GM12875 (cell line): Measurements from ENCODE around the gene DISP3.

Experiments
- H3K4me3 ChIP-seq: one replicate; pipeline ENCODE4 v1.5.1; 2011; ENCODE audit warnings: low read depth, low read length, control low read depth
- TF ChIP-seq, protein P1 (sequence below): IDR thresholded peaks from 2 replicates; pipeline ENCODE4 v1.5.1; 2011; ENCODE audit warnings: low read depth, mild to moderate bottlenecking, control low read depth, inconsistent platforms, low read length, moderate library complexity, borderline replicate concordance; ENCODE audit not compliant: insufficient read depth

The DISP3 gene

DNA sequence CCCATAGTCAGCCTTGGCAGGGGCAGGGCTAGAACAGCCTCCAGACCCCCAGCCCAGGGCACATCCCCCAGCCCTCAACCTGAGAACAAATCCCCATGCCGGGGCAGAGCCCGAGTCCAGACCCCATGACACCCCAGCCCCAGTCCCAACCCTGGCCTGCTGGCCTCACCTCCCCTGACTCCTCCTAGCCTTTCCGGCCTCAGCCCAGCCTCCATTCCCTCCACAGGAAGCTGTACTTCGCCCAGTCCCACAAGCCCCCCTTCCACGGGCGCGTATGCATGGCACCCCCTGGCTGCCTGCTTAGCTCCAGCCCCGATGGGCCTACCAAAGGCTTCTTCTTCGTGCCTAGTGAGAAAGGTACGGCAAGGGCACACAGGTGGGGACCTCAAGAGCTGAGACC lies 50.4 kb downstream of the DISP3 start:
- TF ChIP-seq, protein P1, sequence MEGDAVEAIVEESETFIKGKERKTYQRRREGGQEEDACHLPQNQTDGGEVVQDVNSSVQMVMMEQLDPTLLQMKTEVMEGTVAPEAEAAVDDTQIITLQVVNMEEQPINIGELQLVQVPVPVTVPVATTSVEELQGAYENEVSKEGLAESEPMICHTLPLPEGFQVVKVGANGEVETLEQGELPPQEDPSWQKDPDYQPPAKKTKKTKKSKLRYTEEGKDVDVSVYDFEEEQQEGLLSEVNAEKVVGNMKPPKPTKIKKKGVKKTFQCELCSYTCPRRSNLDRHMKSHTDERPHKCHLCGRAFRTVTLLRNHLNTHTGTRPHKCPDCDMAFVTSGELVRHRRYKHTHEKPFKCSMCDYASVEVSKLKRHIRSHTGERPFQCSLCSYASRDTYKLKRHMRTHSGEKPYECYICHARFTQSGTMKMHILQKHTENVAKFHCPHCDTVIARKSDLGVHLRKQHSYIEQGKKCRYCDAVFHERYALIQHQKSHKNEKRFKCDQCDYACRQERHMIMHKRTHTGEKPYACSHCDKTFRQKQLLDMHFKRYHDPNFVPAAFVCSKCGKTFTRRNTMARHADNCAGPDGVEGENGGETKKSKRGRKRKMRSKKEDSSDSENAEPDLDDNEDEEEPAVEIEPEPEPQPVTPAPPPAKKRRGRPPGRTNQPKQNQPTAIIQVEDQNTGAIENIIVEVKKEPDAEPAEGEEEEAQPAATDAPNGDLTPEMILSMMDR: no peak
- no peak overlapping the region for H3K4me3 ChIP-seq

DNA sequence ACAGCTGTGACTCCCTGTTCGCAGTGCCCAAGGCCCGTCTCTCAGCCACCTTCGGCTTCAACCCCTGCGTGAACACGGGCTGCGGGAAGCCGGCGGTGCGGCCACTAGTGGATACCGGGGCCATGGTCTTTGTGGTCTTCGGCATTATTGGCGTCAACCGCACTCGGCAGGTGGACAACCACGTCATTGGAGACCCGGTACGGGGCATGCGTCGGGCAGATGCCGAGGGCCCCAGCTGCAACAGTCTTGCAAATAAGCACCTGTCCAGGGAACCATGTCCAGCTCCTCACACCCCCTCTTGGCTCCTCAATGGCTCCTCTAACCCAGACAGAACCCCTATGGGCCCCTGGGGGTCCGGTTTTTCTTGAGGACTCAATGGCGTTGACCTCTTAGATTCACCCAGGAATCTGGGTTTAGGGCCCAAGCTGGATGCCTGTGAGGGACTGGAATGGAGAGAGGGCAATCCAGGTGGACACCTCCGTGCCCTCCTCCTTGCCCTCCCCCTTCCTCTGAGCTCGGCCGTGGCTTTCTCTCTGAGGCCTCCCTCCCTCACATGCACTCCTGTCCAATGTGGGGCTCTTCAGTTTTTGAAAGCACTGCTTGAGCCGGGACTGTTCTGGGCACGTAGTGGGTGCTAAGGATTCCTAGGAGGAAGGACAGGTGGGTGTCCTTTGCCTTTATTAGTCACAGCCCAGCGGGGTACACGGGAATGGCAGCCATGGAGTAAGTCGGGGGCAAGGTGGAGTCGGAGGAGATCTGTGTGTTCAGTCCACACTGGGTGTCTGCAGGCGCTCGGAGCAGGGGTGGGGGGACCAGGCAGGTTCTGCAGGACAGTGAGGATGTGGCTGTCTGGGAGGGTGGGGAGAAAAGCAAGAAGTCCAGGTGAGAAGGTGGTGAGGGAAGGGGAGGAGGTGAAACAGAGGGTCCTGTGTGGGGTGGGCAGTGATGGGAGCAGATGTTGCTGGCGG lies 51.1 kb downstream of the DISP3 start:
- TF ChIP-seq, protein P1: no peak
- no peak overlapping the region for H3K4me3 ChIP-seq

DNA sequence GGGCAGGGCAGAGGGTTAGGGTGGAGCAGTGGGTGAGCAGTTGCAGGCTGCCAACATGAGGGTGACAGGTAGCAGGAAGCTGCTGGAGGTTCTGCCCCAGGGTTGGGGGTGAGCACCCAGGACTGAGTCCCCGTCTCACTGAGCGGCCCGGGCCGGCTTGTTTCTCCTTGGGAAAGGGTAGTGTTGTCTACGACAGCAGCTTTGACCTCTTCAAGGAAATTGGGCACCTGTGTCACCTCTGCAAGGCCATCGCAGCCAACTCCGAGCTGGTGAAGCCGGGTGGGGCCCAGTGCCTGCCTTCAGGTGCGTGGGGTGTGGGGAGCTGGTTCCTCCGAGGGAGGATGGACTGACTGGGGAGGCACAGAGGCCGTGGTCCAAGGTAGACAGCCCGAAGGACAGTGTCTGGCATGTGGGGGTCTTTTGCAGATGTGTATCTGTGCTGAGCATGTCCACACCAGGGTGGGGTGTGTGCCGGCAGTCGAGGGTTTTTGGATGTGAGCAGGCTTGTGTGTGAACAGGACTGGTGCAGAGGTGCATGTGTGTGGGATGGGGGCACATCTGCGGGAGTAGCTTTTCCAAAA lies 51.9 kb downstream of the DISP3 start:
- TF ChIP-seq, protein P1: no peak
- H3K4me3 ChIP-seq: no peak overlapping the region

DNA sequence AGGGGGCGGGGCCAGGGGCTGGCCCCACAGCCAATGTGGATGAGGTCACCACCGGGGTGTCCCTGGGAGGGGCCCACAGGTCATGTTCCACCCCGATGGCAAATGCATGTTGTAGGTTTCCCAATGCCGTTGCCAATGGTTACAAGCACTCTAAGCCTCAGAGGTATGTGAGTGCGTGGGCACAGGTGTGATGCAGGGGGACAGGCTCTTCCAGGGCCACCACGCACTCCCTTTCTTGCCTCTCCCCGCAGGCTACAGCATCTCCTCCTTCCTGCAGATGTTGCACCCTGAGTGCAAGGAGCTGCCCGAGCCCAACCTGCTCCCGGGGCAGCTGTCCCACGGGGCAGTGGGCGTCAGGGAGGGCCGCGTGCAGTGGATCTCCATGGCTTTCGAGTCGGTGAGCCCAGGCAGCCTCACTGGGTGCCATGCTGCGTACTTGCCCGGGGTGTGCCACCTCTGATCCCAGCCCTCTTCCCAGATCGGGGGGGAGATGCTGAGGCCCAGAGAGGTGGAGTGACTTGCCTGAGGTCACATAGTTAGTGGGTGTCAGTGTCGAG lies 52.4 kb downstream of the DISP3 start:
- no peak overlapping the region for H3K4me3 ChIP-seq
- TF ChIP-seq, protein P1: no peak

DNA sequence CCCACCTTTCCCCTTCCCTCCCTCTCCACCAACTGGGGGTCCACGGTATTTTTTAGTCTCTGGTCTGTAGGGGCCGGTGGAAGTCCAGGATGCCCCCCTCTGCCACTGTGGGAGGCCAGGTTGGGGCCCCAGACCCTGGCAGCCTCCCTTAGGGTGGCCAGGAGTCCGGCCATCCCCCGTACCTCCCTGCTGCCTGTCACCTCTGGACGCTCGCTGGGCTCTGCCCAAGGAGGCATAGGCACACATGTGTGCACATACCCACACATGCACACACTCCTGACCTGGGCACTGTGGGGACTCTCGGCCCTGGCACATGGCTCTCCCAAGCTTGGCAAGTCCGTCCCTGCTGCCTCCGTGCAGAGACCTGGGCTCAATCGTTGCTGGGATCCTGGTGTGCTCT lies 53.0 kb downstream of the DISP3 start:
- H3K4me3 ChIP-seq: no peak overlapping the region
- TF ChIP-seq, protein P1: no peak

DNA sequence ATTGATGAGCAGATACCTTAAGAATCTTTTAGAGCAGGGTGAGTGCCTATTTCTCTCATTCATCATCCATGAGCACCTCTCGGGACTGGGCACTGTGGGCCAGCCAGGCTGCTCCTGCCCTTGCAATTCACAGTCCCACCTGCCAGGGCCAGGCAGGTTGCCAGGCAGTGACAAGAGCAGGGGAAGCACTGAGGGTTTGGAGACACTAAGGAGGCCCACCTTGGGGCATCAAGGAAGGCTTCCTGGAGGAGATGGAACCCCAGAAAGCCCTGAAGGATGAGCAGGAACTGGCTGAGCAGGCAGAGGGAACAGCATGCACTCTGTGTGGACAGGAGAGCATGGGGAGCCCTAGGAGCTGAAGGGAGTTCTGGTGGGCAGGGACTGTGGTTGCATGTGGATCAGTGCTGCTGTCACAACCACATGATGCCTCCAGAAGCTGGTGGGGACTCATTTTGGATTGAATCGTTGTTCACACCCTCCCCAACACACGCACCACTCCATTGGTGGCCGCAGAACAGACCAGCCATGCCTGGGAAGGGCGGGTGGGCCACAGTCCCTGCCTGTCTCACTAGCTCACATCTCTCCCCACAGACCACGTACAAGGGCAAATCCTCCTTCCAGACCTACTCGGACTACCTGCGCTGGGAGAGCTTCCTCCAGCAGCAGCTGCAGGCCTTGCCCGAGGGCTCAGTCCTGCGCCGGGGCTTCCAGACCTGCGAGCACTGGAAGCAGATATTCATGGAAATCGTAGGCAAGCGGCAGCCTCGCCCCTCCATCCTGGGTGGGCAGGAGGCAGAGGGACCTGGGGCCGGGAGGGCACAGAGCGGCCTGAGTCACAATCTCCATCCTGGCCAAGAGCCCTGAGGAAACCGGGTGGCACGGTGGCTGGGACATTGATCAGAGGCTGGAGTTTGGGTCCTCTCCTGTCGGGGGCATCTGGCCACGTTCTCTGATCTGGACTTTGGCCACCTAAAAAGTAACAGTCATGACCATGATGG lies 55.1 kb downstream of the DISP3 start:
- no peak overlapping the region for H3K4me3 ChIP-seq
- TF ChIP-seq, protein P1: no peak
